ENCODE results near the gene L1CAM.
"Not testable (repeated sequence)": the region's sequence is repeated elsewhere in the genome, so short reads cannot be mapped to it uniquely, and the experiment has no call there.

Gene L1CAM

GRCh38 chrX:153830640-153831428 lies 55.1 kb downstream of the L1CAM start:
- no peak for DNase-seq (ENCODE audit: low read depth in 2 of 2)

DNA sequence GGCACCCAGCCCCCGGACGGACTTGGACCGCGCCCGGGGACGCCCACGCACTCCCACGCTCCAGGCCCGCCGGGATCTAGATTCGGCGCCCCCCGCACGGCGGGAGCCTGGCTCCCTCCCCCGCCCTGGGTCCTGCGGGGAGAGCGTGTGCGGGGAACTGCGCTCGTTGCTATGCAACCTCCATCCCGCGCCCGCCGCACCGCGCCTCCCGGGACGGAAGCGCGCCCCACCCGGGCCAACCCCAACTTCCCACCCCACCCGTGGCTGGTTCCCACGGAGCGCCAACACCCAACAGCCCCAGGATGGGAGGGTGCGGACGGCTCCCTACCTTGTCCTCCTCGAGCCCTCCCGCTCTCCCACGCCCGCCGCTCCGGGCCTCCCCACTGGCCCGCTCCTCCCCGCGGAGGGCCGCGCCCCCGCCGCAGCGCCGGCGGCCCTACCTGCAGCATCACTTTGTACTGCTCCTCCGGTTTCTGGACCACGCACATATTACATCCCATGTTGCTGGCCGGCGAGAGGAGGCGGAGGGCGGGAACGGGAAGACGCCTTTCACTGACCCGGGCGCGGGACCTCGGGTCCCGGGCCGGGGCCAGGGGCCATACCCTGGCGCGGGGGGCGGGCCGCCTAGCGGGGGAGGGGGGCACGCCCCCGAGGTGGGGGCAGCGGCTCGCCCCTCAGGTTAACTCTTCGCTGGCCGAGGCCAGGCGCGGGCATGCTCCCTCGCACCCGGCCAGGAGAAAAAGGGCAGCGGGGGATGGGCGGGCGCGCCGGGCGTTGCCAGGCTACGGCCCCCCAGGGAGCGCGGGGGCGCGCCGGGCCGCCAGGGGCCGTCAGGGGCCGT lies 56.0 kb downstream of the L1CAM start, which contains the start of gene PDZD4:
TSS of gene PDZD4 (minus strand) at position 746 of the 841 bp plus-strand sequence. CDS start at position 500, 246 bp downstream.
- DNase-seq (ENCODE audit: low read depth in 2 of 2) = no peak

GRCh38 chrX:153829549-153829798 lies 56.5 kb downstream of the L1CAM start:
- no peak for DNase-seq (ENCODE audit: low read depth in 2 of 2)

DNA sequence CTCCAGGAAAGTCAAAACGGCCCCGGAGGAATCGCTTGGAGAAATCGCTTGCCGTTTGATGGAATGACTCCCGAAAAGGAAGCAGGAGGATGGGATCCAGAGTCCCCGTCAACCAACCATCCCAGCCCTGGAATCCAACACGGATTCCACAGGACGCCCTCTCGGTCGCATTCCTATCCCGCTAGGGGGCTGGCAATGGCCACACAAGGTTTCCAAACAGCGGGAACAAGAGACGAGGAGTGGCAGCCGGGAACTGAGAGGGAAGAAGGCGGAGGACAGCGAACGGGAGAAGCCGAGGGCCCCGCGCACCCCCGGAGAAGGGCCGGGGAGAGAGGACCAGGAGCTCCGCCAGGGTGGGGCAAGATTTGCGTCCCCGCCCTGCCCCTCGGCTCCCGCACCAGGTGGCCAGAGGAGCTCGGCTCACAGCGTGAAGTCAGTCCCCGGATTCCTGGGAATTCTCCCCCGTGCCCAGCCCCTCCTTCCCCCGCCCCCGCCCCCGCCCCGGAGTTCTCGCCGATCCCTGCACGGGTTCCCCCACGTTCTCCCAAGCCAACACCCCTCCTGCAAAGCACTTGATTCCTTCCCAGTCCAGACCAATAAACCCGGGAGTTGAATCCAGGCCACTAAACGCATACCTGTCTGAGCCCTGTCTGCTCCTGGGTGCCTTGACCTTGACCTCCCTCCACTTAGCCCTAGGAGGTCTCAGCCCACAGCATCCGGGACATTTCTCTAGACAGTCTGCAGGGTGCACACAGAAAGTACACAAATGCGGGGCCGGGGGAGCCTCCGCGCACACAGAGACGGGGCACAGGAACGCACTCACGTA lies 57.0 kb downstream of the L1CAM start:
- no peak for DNase-seq (ENCODE audit: low read depth in 2 of 2)

DNA sequence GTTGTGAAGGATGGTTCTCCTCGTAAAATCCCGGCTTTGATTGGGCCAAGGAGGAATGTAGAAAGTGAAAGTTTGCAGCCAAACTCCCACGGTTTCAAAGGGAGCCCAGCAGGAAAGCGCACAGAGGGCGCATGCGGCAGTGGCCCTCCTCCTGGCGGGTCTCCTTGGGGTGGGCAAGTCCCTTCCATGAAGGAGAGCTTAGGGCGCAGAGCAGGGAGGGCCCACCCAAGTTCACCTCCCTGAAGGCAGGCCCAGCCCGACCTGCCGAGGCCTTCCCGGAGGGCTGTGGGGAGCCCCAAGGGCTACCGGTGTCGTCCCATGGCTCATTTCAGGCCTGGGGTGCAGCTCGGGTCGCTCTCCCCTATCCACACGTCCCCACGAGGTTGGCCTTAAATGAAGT lies 57.7 kb downstream of the L1CAM start:
- no peak for DNase-seq (ENCODE audit: low read depth in 2 of 2)

DNA sequence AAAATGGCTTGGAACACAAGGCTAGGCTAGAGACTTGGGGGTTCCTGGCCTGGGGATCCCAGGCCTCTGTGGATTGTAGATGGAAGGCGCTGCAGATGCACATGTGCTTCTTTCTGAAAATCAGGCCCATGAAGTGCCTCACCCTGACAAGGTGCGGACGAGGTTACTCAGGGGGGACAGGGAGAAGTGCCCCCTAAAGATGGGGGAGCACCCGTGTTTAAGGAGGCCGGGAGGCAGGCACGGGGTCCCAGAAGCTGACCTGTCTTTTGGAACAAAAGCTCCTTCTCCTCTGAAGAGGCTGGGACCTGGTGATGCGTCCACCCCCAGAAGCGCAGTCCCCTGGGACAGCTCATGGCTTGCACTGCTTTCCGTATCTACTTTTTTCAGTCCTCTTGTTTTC lies 58.1 kb downstream of the L1CAM start:
- no peak for DNase-seq (ENCODE audit: low read depth in 2 of 2)

DNA sequence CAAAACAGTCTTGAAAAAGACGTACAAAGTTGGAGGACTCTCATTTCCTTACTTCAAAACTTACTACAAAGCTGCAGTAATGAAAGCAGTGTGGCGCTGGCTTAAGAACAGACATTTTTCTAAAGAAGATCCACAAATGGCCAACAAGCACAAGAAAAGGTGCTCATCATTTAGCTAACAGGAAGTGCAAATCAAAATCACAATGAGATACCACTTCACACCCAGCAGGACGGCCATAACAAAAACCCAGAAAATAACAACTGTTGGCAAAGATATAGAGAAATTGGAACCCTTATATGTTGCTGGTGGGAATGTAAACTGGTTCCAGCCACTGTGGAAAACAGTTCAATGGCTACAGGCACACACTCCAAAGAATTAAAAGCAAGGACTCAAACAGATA lies 59.0 kb downstream of the L1CAM start:
- no peak for DNase-seq (ENCODE audit: low read depth in 2 of 2)

- no peak for DNase-seq (ENCODE audit: low read depth in 2 of 2)
Observed at GRCh38 chrX:153825042-153825441, 60.9 kb downstream of the L1CAM start.

DNA sequence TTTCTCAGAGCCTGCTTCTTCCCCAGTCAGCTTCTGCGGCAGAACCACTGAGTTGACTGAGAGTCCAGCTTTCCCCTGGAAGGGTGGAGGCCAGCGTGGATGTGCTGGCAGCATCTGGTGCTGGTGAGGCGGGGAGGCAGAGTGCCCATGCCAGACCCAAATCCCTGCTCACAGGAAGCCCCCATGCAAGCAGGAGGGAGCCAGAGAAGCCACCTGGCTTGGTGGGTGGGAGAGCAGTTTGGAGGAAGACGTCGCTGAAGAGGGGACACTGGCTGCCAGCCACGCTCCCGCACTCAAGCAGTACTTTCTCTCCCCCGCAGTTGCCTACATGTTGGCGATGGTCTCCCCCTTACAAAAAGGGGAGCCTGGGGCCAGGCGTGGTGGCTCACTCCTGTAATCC lies 61.6 kb downstream of the L1CAM start:
- no peak for DNase-seq (ENCODE audit: low read depth in 2 of 2)

- no peak for DNase-seq (ENCODE audit: low read depth in 2 of 2)
Observed at GRCh38 chrX:153821066-153821465, 64.9 kb downstream of the L1CAM start.

DNA sequence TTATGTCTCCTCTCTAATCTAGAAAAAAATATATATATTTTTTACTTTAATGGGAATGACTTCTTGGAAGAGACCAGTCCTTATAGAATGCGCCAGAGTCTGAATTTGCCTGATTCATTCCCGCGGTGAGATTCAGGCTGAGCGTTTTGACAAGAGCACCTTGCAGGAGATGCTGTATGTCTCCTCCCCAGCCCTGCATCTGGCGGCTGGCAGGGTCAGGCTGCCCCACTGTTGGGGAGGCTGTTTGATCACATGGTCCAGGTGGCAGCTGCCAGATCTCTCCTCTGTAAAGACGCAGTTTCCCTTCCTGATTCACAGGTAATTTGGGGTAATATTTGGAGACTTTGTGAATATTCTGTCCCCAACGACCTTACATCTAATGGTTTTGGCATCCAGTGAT lies 65.4 kb downstream of the L1CAM start:
- no peak for DNase-seq (ENCODE audit: low read depth in 2 of 2)

DNA sequence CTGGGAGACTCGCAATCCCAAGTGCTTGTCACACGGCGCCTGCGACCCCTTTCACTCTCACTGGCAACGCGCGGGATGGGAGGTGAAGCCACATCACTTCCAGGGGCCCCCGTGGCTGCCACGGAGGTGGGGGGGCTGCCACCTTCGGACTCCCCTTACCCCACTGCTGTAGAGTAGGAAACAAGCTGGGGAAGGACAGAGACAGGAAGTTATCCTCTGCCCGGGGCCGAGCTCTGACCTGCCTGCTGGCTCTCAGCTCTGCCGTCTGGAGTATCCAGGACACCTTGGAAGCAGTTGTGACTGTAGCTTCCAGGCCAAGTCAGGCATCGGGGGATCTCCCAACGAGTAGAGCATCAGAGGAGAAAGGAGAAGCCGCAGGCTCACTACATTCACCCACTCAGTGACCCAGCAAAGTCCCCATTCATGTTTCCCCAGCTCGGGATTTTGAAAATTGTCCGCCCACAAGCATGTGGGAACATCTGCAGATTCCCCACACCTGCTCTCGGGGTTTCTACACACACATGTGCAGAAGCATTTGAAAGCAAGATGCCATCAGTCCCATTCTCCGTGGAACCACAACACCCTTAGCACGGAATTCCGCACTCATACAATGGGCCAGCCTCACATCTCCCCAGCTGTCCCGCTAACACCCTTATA lies 66.5 kb downstream of the L1CAM start:
- no peak for DNase-seq (ENCODE audit: low read depth in 2 of 2)

- peak in 1 of 2 donors; percentile 19 for DNase-seq (ENCODE audit: low read depth in 2 of 2)
Observed at GRCh38 chrX:153818571-153819383, 67.2 kb downstream of the L1CAM start.

DNA sequence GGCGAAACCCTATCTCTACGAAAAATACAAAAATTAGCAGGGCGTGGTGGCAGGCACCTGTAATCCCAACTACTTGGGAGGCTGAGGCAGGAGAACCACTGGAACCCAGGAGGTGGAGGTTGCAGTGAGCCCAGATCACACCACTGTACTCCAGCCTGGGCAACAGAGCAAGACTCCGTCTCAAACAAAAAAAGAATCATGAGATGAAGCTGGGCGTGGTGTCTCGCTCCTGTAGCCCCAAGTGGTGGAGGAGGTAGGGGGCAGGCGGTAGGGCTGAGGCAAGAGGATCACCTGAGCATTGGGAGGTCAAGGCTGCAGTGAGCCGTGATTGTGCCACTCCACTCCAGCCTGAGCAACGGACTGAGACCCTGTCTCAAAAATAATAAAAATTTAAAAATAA lies 67.9 kb downstream of the L1CAM start:
- not testable (repeated sequence) for DNase-seq (ENCODE audit: low read depth in 2 of 2)

DNA sequence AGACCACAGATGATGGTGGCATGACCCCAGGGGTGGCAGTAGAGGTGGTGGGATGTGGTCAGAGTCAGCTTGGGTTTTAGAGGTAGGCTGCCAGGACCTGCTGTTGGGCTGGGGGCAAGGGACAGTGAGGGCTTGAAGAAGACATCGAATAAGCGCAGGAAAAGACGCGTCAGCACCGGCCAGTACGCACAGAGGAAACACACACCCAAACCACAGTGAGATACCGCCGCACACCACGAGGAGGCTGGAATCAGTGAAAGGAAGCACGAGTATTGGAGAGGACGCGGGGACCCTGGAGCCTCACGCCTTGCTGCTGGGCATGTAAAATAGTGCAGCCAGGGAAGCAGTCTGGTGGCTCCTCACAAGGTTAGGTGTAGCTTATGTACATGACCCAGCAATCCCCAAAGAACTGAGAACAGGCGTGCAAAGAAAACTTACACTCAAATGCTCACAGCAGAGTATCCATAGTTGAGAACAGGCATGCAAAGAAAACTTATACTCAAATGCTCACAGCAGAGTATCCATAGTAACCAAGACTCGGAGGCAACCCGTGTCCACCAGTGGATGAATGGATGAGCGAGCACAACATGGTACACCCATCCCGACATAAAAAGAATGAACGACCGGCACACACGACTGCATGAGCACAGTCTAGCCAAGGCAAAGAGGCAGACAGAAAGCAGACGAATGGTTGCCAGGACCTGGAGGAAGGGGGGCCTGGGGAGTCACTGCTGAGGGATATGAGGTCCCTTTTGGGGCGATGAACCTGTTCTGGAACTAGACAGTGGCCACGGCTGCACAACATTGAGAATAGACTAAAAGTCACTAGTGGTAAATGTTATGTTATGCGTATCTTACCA lies 68.9 kb downstream of the L1CAM start:
- DNase-seq (ENCODE audit: low read depth in 2 of 2) = no peak

- no peak for DNase-seq (ENCODE audit: low read depth in 2 of 2)
Observed at GRCh38 chrX:153814591-153815315, 71.2 kb downstream of the L1CAM start.

GRCh38 chrX:153813161-153813560 lies 72.8 kb downstream of the L1CAM start:
- no peak for DNase-seq (ENCODE audit: low read depth in 2 of 2)

DNA sequence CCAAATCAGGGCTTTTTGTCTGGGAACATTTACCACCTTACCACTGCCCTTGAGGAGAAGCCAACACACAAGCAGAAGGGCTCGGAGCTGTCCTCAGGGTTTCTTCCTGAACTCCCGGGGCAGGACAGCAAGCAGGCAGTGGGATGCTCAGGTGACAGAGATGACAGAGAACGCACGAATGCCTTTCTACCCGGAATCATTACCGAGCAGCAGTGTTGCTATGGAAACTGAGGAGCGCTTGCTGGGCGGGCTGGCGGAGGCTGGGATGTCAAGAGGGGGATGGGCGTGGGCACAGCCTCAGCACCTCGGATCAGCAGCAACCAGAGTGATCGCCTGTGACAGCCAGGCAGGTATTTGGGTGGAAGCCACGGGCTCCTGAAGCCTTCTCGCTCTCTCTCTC lies 73.8 kb downstream of the L1CAM start:
- DNase-seq (ENCODE audit: low read depth in 2 of 2) = no peak
